ENCODE data around the gene RAB9A.
"Not testable (repeated sequence)": the region's sequence is repeated elsewhere in the genome, so short reads cannot be mapped to it uniquely, and the experiment has no call there.

RAB9A gene

GRCh38 chrX:13688958-13689740 is at the start of gene RAB9A:
Gene RAB9A (plus strand): TSS chrX:13689128. CDS start chrX:13708747, 19,619 bp downstream.
- DNase-seq: peak; percentile 92

- not testable (repeated sequence) for DNase-seq
Observed at GRCh38 chrX:13641684-13642083, 47.2 kb upstream of the RAB9A start.

- no peak for DNase-seq
Observed at GRCh38 chrX:13645464-13646153, 43.3 kb upstream of the RAB9A start.

- DNase-seq: peak; percentile 79
Observed at GRCh38 chrX:13646154-13646549, 42.8 kb upstream of the RAB9A start.

- DNase-seq: peak; percentile 60
Observed at GRCh38 chrX:13647709-13648212, 41.2 kb upstream of the RAB9A start.

GRCh38 chrX:13648336-13648735 is 40.6 kb upstream of the RAB9A start:
- DNase-seq: not testable (repeated sequence)

GRCh38 chrX:13649838-13650237 is 39.1 kb upstream of the RAB9A start:
- DNase-seq: peak; percentile 47

- DNase-seq: no peak
Observed at GRCh38 chrX:13650318-13650717, 38.6 kb upstream of the RAB9A start.

- DNase-seq: no peak
Observed at GRCh38 chrX:13651150-13651549, 37.8 kb upstream of the RAB9A start.

- no peak for DNase-seq
Observed at GRCh38 chrX:13652287-13652793, 36.6 kb upstream of the RAB9A start.

GRCh38 chrX:13652850-13653693 is 35.9 kb upstream of the RAB9A start, which contains the start of gene TCEANC:
Gene TCEANC (plus strand): TSS chrX:13653141. CDS start chrX:13662509, 9,368 bp downstream.
- peak; percentile 98 for DNase-seq

GRCh38 chrX:13654116-13654515 is 34.8 kb upstream of the RAB9A start:
- no peak for DNase-seq

- no peak for DNase-seq
Observed at GRCh38 chrX:13655674-13656073, 33.3 kb upstream of the RAB9A start.

GRCh38 chrX:13658602-13659001 is 30.3 kb upstream of the RAB9A start:
- DNase-seq: no peak

GRCh38 chrX:13659063-13659462 is 29.9 kb upstream of the RAB9A start:
- DNase-seq: no peak

GRCh38 chrX:13661735-13662288 is 27.1 kb upstream of the RAB9A start:
- DNase-seq: no peak

- DNase-seq: no peak
Observed at GRCh38 chrX:13662355-13662791, 26.6 kb upstream of the RAB9A start.

- no peak for DNase-seq
Observed at GRCh38 chrX:13664020-13664419, 24.9 kb upstream of the RAB9A start.

- no peak for DNase-seq
Observed at GRCh38 chrX:13666836-13667235, 22.1 kb upstream of the RAB9A start.

GRCh38 chrX:13667919-13668318 is 21.0 kb upstream of the RAB9A start:
- no peak for DNase-seq

- no peak for DNase-seq
Observed at GRCh38 chrX:13669246-13669737, 19.6 kb upstream of the RAB9A start.

- DNase-seq: not testable (repeated sequence)
Observed at GRCh38 chrX:13669755-13670154, 19.2 kb upstream of the RAB9A start.
